Tibial nerve (tissue), 4 donors: ENCODE data around the gene DNAL4.

ENCODE experiments used
- CTCF ChIP-seq, 5 experiments: fragments of 200-600 bp in 3 of 5; fragments of 450-650 bp in 2 of 5; sonication (generic) in 3 of 5; IDR thresholded peaks; one replicate each; pipeline ENCODE4 v1.5.1; 2016 to 2019; ENCODE audit warnings: antibody characterized with exemption in 5 of 5, mild to moderate bottlenecking in 3 of 5, moderate library complexity in 2 of 5
- EP300 ChIP-seq, 2 donors: sonication (generic); formaldehyde crosslinking; IDR thresholded peaks; one replicate each; pipeline ENCODE4 v1.6.1; 2017; ENCODE audit warnings: antibody characterized with exemption in 2 of 2, mild to moderate bottlenecking in 1 of 2

- TF ChIP-seq CTCF (IDR thresholded peaks at IDR 0.05) (no peak), EP300 (IDR thresholded peaks at IDR 0.05) (no peak)
Observed at GRCh38 chr22:38799265-38800002, 5.5 kb upstream of the DNAL4 start.
